ENCODE measurements around the gene DDIAS. TPM values are rescaled to one million over a fixed set of nuclear protein-coding genes. Genes with fewer than 3 reads are reported as not detected.

Gene DDIAS
- total RNA-seq, 2 donors from 2014 or later = 1.3 to 6.5 TPM

- H3K4me3 ChIP-seq = peak within 1 kb of the TSS; percentile 54 to 58
- peak within 1 kb of the TSS; percentile 94 for H3K27ac ChIP-seq
- H3K9me3 ChIP-seq = no peaks in the 10 kb centered on the region
- under 1% methylated on average over 40 of the region's 40 CpGs for WGBS
- DNase-seq (ENCODE audit: low spot score) = peak; percentile 96
- H3K36me3 ChIP-seq = no peaks in the 10 kb centered on the region
- no peaks in the 10 kb centered on the region for H3K27me3 ChIP-seq (replicated peaks; ENCODE audit: insufficient read depth)
- H3K4me1 ChIP-seq (replicated peaks) = no peaks in the 10 kb centered on the region
- intact Hi-C loops (cut with DNase I) = loop anchor here (5.0 to 10.0 kb wide), 5 partner anchors 33 to 387 kb away; partner anchors contain the start of genes ANKRD42, CCDC90B and RAB30
- TF ChIP-seq POLR2AphosphoS5 (IDR thresholded peaks at IDR 0.05) (peak; percentile 79), POLR2A (IDR thresholded peaks at IDR 0.05) (peak; percentile 95), CTCF (IDR thresholded peaks at IDR 0.05) (peak in 1 of 4 experiments; percentile 28)
These were observed 1.0 kb upstream of the DDIAS start, which contains the start of gene PRCP for GRCh38 chr11:82900277-82901164. PRCP (minus strand) TSS chr11:82900430; CDS start chr11:82900402, 28 bp downstream.

DNA sequence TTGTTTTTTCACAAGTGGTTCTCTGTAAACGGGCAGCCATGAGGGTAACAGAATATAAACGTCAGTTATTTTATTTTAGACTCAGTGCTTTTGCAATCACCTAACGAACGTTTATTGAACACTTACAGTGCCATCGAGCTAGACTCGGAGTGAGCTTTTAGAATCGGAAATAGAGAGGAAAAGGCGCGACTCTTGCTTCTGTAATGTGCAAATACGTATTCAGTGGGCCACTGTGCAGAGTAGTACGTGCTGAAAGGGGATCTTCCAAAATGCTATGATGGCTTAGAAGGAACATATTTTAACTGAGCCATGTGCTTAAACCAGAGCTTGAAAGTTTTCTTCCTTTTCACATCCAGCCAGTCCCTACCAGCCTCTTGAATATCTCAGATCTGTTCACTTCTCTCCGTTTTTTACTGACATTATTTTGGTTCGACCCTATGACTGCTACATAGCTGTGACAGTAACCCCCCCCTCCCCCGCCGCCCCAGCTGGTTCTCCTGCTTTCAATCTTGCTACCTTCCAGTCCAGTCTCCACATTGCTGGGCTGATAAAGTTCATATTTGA, 468 bp downstream of the DDIAS start:
- H3K36me3 ChIP-seq = no peaks in the 10 kb centered on the region
- H3K4me3 ChIP-seq = peak overlapping the region; percentile 54 to 58
- TF ChIP-seq CTCF (IDR thresholded peaks at IDR 0.05) = no peak
- no peak for TF ChIP-seq POLR2A (IDR thresholded peaks at IDR 0.05)
- TF ChIP-seq POLR2AphosphoS5 (IDR thresholded peaks at IDR 0.05) = no peak
- intact Hi-C loops (cut with DNase I) = loop anchor here (5.0 to 10.0 kb wide), 5 partner anchors 35 to 385 kb away; partner anchors contain the start of genes ANKRD42, CCDC90B and RAB30
- no peaks in the 10 kb centered on the region for H3K4me1 ChIP-seq (replicated peaks)
- DNase-seq (ENCODE audit: low spot score) = no peak
- H3K9me3 ChIP-seq = no peaks in the 10 kb centered on the region
- peak overlapping the region in 1 of 2 donors; percentile 94 for H3K27ac ChIP-seq
- 3% methylated on average over 15 of the region's 15 CpGs for WGBS
- H3K27me3 ChIP-seq (replicated peaks; ENCODE audit: insufficient read depth) = no peaks in the 10 kb centered on the region

- intact Hi-C loops (cut with DNase I) = loop anchor here (5.0 to 10.0 kb wide), 5 partner anchors 36 to 384 kb away; partner anchors contain the start of genes ANKRD42, CCDC90B and RAB30
These were observed 1.3 kb downstream of the DDIAS start for GRCh38 chr11:82902880-82903279.

GRCh38 chr11:82903843-82904586, 2.5 kb downstream of the DDIAS start:
- Histone ChIP-seq H3K4me1 (replicated peaks) (no peaks in the 10 kb centered on the region), H3K36me3 (no peaks in the 10 kb centered on the region), H3K27ac (no peak overlapping the region), H3K4me3 (no peak overlapping the region), H3K27me3 (replicated peaks; ENCODE audit: insufficient read depth) (no peaks in the 10 kb centered on the region), H3K9me3 (no peaks in the 10 kb centered on the region)
- intact Hi-C loops (cut with DNase I) = loop anchor here (5.0 to 10.0 kb wide), 5 partner anchors 37 to 383 kb away; partner anchors contain the start of genes ANKRD42, CCDC90B and RAB30
- DNase-seq (ENCODE audit: low spot score) = no peak
- WGBS = 46% methylated on average over 3 of the region's 3 CpGs
- TF ChIP-seq POLR2A (IDR thresholded peaks at IDR 0.05) (no peak), CTCF (IDR thresholded peaks at IDR 0.05) (no peak)

More at GRCh38 chr11:82902880-82903279, 1.3 kb downstream of the DDIAS start:
- no peak overlapping the region for H3K4me3 ChIP-seq
- H3K36me3 ChIP-seq = no peaks in the 10 kb centered on the region
- no peak for DNase-seq (ENCODE audit: low spot score)
- TF ChIP-seq CTCF (IDR thresholded peaks at IDR 0.05) (no peak), POLR2AphosphoS5 (IDR thresholded peaks at IDR 0.05) (no peak), POLR2A (IDR thresholded peaks at IDR 0.05) (no peak)
- H3K9me3 ChIP-seq = no peaks in the 10 kb centered on the region
- H3K27ac ChIP-seq = no peak overlapping the region
- no peaks in the 10 kb centered on the region for H3K4me1 ChIP-seq (replicated peaks)
- no peaks in the 10 kb centered on the region for H3K27me3 ChIP-seq (replicated peaks; ENCODE audit: insufficient read depth)
- 67% methylated on average over 3 of the region's 3 CpGs for WGBS

All from prostate gland (tissue), 2 donors.